HG03460 (cell line): Measurements from ENCODE around the gene DUSP28.
"Not testable (repeated sequence)": the region's sequence is repeated elsewhere in the genome, so short reads cannot be mapped to it uniquely, and the experiment has no call there.

Source experiments
- ATAC-seq: cut with Tn5 transposase; IDR thresholded peaks from one replicate; pipeline ENCODE4 v1.9.1; 2021; ENCODE audit not compliant: unreplicated experiment

DUSP28 gene

GRCh38 chr2:240527153-240527750, 32.9 kb upstream of the DUSP28 start:
- ATAC-seq = no peak

GRCh38 chr2:240528406-240529040, 31.6 kb upstream of the DUSP28 start:
- ATAC-seq = no peak

DNA sequence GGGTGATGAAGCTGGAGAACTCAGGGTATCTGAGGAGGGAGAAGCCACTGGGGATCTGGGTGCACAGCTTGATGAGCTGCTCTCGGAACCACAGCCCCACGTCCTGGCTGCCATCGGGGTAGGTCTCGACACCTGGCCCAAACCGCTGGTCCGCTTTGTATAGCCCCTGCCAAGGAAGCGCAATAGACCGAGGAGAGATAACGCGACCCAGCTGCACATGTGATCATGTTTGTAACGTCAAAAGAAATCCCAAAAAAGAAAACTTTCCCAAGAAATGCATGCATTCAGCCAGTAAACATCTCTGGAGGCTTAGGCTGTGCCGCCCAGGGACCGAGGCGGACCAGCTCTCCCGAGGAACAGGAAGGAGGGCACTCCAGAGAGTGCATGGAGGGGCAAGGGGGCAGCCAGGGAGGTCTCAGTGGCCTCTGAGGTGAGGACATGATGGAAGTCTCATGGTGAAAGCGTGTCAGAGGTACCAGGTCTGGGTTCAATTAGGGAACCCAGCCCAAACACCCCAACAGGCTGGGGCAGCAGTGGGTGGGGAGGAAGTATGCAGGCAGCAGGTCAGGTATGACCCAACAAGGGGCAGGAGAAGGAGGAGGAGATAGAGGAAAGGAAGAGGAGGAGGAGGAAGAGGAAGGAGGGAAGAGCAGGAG, 30.7 kb upstream of the DUSP28 start:
- ATAC-seq = no peak

DNA sequence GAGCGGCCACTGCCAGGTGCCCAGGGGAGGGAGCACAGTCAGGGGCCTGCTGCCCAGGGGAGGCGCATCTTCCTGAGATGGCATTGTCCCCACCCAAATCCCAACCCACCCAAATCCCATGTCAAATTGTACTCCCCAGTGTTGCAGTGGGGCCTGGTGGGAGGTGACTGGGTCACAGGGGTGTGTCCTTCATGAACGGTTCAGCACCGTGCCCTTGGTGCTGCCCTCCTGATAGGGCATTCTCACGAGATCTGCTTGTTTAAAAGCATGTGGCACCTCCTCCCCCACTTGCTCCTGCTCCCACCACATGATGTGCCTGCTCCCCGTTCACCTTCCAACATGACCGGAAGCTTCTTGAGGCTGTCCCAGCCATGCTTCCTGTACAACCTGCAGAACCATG, 30.0 kb upstream of the DUSP28 start:
- ATAC-seq = no peak

DNA sequence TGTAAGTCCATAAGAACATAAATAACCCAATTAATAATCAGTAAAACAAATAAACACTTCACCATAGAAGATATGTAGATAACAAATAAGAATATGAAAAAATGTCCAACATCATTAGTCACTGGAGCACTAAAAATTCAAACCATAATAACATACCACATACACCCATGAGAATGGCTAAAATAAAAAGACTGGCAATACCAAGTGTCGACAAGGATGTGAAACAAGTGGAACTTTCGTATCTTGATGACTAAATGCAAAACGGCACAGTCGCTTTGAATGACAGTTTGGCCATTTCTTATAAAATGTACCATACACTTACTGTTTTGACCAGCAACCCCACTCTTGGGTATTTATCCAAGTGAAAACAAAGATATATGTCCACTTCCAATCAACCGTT, 29.1 kb upstream of the DUSP28 start:
- ATAC-seq = no peak

DNA sequence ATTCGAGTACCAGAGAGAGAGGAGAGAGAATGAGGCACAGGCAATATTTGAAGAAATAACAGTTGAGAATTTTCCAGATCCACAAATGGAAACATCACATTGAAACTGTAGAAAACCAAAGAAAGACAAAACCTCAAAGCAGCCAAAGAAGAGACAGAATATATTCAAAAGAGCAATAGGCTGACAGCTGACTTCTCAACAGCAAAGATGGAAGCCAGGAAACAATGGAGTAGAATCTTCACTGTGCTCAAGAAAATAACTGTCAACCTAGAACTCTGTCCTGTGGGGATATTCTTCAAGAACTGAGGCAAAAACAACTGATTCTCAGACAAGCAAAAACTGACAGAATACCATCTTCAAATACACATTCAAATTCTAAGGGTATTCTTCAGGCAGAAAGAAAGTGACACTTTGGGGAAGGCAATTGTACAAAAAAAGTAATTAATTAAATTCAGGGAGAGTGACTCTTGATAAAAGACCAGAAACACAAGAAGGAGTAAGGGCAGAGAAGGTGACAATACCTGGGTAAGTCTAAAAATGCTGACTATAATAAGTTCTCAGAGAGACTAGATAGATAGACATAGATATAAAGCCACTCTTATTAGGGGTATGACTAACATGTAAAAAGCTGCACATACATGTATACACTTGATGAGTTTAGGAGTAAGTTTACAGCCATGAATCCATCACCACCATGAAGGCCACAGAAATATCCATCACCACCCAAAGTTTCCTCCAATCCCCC, 28.0 kb upstream of the DUSP28 start:
- no peak for ATAC-seq

DNA sequence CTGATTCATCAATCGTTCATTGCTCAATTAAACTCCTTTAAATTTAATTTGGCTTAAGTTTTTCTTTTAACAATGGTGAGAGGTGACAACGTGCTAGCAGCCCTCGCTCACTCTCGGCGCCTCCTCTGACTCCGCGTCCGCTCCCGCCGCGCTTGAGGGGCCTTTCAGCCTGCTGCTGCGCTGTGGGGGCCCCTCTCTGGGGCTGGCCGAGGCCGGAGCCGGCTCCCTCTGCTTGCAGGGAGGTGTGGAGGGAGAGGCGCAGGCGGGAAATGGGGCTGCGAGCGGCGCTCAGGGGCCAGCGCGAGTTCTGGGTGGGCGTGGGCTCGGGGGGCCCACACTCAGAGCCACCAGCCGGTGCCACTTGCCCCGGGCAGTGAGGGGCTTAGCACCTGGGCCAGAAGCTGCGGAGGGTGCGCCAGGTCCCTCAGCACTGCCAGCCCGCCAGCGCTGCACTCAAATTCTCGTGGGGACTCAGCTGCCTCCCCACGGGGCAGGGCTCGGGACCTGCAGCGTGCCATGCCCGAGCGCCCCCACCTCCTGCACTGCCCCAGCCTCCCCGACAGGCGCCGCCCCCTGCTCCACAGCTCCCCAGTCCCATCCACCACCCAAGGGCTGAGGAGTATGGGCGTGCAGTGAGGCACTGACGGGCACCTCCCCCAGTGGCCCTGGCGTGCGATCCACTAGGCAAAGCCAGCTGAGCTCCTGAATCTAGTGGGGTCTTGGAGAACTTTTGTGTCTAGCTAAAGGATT, 22.0 kb upstream of the DUSP28 start:
- no peak for ATAC-seq

DNA sequence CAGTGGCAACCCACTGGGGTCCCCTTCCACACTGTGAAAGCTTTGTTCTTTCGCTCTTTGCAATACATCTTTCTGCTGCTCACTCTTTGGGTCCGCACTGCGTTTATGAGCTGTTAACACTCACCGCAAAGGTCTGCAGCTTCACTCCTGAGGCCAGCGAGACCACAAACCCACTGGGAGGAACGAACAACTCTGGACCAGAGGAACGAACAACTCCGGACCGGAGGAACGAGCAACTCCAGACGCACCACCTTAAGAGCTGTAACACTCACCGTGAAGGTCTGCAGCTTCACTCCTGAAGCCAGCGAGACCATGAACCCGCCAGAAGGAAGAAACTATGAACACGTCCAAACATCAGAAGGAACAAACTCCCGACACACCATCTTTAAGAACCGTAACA, 21.1 kb upstream of the DUSP28 start:
- not testable (repeated sequence) for ATAC-seq

DNA sequence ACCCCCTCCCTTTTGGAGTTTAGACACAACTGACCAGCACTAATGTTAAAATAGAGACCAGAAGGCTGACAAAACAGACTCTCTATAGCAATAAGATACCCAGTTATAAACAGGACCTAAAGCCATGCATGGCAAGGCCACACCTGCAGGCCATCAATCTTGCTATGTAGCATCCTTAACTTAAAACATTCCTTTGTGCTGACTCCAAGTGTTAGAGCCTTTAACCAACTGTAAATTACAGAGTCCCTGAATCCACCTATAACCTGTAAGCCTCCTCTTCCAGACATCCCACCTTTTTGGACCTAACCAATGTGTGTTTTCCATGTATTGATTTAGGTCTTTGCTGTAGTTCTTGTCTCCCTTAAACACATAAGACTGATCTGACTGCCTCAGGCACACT, 20.3 kb upstream of the DUSP28 start:
- ATAC-seq = no peak

GRCh38 chr2:240551288-240551687, 8.9 kb upstream of the DUSP28 start:
- ATAC-seq = no peak

DNA sequence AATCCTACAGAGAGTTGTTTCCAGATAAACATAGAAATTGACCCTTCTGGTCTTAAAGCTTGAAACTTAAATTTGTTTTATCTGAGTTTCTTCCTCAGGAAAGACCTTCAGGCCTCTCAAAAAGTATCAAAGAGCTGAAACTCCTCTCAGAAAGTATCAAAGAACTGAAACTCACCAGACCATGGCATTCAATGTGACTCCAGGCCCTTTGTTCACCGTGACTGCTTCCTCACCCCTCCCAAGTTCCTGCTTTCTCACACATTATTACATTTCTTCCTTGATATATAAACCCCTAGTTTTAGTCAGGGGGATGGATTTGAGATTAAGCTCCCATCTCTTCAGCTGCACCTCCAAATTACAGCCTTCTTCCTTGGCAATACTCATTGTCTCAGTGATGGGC, 8.3 kb upstream of the DUSP28 start:
- ATAC-seq = no peak

GRCh38 chr2:240553956-240554480, 6.1 kb upstream of the DUSP28 start:
- ATAC-seq = no peak

- ATAC-seq = no peak
Measured at GRCh38 chr2:240554767-240555493, 5.2 kb upstream of the DUSP28 start.

- ATAC-seq = no peak
Measured at GRCh38 chr2:240555541-240556250, 4.5 kb upstream of the DUSP28 start.

DNA sequence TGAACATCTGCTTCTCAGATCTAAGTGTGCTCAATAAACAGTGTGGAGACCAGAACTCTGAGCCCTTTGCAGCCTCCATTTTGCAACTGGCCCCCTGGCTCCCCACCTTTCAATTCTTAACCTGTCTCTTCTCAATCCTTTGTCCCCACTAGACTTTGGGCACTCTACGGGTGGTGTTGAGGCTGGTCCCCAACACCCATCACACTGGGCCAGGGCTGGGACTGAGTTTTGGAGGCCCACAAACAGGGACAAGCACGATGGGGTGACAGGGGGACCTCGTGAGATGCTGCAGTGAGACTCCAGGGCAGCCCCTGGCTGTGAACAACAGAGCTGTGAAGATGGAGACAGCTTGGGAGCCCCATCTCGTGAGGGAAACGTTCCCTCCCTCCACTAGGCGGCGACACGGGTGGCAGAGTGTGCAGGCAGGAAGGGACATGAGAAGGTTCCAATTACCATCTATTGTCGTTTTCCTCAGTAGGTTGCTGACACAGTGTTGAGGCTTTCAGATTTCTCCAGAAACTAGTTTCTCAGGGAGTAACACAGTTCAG, 3.5 kb upstream of the DUSP28 start:
- no peak for ATAC-seq

DNA sequence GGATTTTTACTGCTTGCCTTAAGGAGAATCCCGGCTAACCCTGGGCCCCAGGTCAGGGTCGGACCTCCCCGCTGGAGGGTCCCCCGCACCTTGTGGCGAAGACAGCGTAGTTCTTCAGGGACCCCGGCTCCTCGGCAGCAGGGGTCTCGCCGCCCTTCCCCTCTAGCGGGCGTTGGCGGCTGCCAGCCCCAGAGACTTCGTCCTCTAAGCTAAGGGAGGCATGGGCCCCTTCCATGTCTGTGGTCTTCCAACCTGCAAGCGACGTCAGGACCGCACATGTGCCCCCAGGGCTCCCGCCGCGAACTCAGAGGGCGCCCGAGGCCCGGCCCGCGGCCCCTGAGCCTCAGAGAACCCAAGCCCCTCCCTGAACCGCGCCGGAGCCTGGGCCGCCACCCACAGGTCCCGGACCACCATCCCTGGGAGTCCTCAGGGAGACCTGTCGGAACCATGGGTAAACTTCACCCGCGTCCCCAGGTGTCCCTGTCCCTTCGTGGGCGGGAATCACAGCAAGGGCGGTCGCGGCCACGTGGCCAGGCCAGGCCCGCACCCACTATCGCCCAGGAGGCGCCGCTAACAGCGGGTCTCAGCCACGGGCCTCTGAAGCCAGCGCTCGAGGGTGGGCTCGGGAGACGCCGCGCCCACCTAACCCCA, 2.9 kb upstream of the DUSP28 start:
- ATAC-seq = no peak

DNA sequence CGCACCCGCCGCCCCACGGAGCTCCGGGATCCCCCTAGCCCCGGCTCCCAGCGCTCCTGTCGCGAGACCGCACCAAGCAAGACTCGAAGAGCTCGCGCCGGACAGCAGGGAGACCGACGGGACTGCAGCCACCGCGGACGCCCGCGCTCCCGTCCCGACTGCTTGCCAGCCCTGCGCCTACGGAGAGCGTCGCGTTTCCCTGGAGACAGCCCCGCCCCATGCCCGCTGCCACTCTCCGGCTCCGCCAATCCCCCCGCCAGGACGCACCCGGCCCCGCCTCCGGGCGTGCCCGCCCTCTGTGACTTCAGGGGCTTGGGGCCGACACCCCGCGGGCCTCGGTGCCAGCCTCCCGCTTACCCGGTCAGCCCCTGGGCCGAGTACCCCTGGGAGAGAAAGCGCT, 2.3 kb upstream of the DUSP28 start, which contains the start of gene ANKMY1:
Gene ANKMY1 (minus strand): TSS at position 181 of the 400 bp plus-strand sequence. CDS start 653 bp downstream, outside the sequence.
- ATAC-seq = no peak

DNA sequence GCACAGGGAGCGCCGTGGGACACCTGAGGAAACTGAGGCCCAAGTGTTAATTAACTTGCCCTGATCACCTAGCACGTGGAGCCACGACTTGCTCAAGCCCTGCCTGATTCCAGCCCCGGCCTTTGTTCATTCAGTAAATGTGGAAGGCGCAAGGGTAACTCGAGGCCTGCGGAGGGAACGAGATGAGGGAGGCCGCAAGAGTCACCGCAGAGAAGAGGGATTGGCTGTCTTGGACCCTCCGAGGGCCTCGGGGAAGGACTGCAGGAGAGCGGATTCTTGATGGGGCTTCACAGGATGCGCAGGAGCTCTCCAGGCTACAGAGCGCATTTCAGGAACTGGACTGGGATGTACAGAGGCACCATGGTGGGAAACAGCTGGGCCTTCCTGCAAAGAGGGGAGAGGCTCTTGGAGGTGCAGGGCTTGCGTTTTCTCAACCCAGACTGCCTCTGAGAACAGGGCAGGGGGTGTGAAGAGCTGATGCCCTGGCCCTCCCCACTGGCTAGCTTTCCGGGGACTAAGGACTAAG, 1.9 kb upstream of the DUSP28 start:
- ATAC-seq = no peak
